GM19467 (cell line): ENCODE measurements around the gene ERP44.

ENCODE experiments used
- ATAC-seq: cut with Tn5 transposase; IDR thresholded peaks from one replicate; pipeline ENCODE4 v1.9.1; 2021; ENCODE audit warnings: mild to moderate bottlenecking, moderate library complexity; ENCODE audit not compliant: unreplicated experiment

Gene ERP44

DNA sequence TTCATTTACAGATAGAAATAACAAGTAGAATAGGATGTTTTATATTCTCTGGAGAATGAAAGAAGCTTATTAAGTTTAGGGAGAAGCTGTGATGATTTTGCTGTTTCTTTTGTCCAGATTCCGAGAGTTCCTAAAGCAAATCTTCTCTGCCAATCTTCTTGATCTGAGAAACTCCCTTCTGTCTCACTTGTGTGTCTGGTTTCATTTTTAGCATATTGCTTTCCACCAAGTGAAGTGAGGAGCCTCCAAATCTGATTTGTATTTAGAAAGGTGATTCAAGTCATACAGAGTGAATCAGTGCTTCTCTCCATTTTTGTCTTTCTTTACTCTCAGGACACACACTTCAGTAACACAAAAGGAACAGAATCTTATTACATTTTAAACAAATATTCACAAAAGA is 144.0 kb downstream of the ERP44 start:
- ATAC-seq = no peak

GRCh38 chr9:99953861-99954507 is 144.8 kb downstream of the ERP44 start:
- ATAC-seq = no peak

DNA sequence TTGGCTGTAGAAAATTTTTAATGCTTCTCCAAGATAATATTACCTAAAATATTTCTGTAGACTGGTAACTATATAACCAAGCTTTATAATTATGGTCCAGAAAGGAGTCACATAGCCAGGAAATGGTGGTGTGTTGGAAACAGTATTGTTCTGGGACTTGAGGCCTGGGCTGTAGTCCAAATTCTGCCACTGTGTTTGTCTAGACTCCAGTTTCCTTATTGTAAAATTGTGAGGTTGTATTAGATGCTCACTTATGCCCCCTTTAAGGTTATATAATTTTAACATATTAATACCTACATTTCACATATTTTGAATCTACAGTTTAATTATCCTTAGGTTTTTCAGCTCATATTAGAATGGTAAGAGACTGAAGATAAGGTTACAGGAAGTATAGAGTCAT is 149.9 kb downstream of the ERP44 start:
- no peak for ATAC-seq

DNA sequence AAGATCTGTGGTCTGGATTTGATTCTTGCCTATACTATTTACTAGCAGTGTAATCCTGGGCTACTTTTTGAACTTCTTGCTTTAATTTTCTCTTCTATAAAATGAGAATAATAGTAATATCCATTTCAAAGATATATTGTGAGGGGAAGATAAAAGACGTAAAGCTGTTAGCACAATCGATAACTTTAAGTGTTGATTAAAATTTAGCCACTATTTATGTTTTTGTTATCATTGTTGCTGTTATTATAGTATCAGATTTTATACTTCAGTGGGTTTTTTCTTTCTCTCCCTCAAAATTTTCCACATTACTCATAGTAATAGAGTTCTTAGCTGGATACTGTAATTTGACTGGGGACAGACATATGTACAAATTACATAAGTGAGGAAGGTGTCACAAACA is 150.3 kb downstream of the ERP44 start:
- no peak for ATAC-seq

DNA sequence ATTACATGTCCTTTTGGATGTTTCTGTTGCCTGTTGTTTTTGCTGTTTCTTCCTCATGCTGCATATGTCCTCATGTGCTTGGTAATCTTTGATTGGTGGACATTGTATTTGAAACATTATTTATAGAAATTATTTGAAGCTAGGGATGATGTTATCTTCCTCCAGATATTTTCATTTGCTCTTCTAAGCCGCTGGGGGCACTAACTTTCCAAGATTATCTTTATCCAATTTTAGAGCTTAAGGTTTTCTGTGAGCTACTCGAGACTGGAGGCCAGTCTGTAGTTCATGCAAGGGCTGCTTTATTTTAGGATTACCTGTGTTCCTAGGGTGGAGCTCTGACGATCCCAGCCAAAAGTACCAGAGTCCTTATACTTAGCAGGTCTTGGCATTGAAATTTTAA is 151.4 kb downstream of the ERP44 start:
- ATAC-seq = no peak

GRCh38 chr9:99936947-99937587 is 161.7 kb downstream of the ERP44 start:
- no peak for ATAC-seq

GRCh38 chr9:99931155-99931840 is 167.5 kb downstream of the ERP44 start:
- ATAC-seq = no peak

- ATAC-seq = no peak
These were observed 169.1 kb downstream of the ERP44 start for GRCh38 chr9:99929652-99930051.
